Activated naive CD8-positive, alpha-beta T cell (primary cell): ENCODE measurements around the gene SPATA22.
"Not testable (repeated sequence)": the region's sequence is repeated elsewhere in the genome, so short reads cannot be mapped to it uniquely, and the experiment has no call there.

Source experiments
- H3K27ac Mint-ChIP-seq: one replicate; pipeline ENCODE4 v1.8.0; 2021; ENCODE audit warnings: mixed read lengths
- H3K27me3 Mint-ChIP-seq: one replicate; pipeline ENCODE4 v1.8.0; 2021; ENCODE audit warnings: mixed read lengths
- H3K36me3 Mint-ChIP-seq: one replicate; pipeline ENCODE4 v1.8.0; 2021; ENCODE audit warnings: mixed read lengths
- H3K4me1 Mint-ChIP-seq: one replicate; pipeline ENCODE4 v1.8.0; 2021; ENCODE audit warnings: low read depth, mixed read lengths
- H3K4me3 Mint-ChIP-seq: one replicate; pipeline ENCODE4 v1.8.0; 2021; ENCODE audit warnings: mild to moderate bottlenecking, mixed read lengths
- H3K9me3 Mint-ChIP-seq: one replicate; pipeline ENCODE4 v1.8.0; 2021; ENCODE audit warnings: low read depth, mixed read lengths

The SPATA22 gene

DNA sequence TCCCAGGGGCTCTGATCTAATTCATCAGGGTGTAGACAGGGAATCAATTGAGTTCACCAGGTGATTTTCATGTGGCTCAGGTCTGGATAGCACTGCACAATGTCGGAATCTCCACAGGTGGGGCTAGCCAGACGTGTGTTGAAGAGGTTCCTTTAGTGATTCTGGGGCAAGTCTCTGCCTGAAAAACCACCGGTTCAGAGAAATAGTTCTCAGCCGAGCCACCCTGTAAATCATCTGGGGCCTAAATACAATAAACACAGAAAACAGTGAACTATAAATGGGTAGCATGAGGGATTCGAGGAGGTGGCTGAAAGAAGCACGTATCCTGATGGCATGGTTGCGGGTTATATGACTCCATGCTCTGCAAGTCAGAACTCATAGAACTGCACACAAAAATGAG is 25.5 kb upstream of the SPATA22 start:
- no peaks in the 10 kb centered on the region for H3K4me1 Mint-ChIP-seq
- H3K4me3 Mint-ChIP-seq: no peak overlapping the region
- no peaks in the 10 kb centered on the region for H3K9me3 Mint-ChIP-seq
- no peak overlapping the region for H3K27ac Mint-ChIP-seq
- H3K27me3 Mint-ChIP-seq: no peaks in the 10 kb centered on the region
- no peaks in the 10 kb centered on the region for H3K36me3 Mint-ChIP-seq

- no peaks in the 10 kb centered on the region for H3K4me1 Mint-ChIP-seq
- H3K4me3 Mint-ChIP-seq: no peak overlapping the region
- no peaks in the 10 kb centered on the region for H3K9me3 Mint-ChIP-seq
- no peak overlapping the region for H3K27ac Mint-ChIP-seq
- no peaks in the 10 kb centered on the region for H3K36me3 Mint-ChIP-seq
- peaks cover 14% of the 10 kb centered on the region for H3K27me3 Mint-ChIP-seq
Measured at GRCh38 chr17:3485481-3486068, 14.0 kb upstream of the SPATA22 start.

DNA sequence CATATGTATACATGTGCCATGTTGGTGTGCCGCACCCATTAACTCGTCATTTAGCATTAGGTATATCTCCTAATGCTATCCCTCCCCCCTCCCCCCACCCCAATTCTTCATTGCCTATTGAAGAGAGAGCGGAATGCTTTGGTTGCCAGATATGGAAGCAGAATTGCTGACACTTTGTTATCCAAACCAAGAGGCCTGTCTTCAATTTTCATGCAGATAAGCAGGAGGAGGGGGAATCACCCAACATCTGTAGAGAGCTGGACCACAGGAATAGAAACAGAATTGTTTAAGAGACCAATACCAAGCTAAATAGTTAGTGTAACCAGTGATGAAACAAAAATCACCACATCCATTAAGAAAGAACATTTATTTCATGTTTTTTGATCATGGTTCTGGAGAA is 11.2 kb upstream of the SPATA22 start:
- H3K9me3 Mint-ChIP-seq: no peaks in the 10 kb centered on the region
- no peaks in the 10 kb centered on the region for H3K36me3 Mint-ChIP-seq
- peaks cover 11% of the 10 kb centered on the region for H3K27me3 Mint-ChIP-seq
- no peak overlapping the region for H3K4me3 Mint-ChIP-seq
- no peak overlapping the region for H3K27ac Mint-ChIP-seq
- H3K4me1 Mint-ChIP-seq: no peaks in the 10 kb centered on the region

DNA sequence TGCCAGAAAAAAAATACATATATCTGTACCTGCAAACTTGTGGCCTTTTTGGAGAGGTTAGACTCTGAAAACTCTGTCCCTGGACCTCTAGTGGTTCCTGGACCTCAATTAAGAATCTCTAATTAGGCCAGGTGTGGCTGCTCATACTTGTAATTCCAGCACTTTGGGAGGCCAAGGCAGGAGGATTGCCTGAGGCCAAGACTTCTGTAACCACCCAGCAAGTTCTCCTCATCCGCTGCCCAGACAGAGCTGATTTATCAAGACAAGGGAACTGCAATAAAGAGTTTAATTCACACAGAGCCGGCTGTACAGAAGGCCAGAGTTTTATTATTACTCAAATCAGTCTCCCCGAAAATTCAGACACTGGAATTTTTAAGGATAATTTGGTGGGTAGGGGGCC is 8.4 kb upstream of the SPATA22 start:
- Mint-ChIP-seq H3K36me3 (no peaks in the 10 kb centered on the region), H3K4me1 (peaks cover 3% of the 10 kb centered on the region), H3K27me3 (peaks cover 6% of the 10 kb centered on the region), H3K9me3 (no peaks in the 10 kb centered on the region), H3K27ac (no peak overlapping the region), H3K4me3 (no peak overlapping the region)

DNA sequence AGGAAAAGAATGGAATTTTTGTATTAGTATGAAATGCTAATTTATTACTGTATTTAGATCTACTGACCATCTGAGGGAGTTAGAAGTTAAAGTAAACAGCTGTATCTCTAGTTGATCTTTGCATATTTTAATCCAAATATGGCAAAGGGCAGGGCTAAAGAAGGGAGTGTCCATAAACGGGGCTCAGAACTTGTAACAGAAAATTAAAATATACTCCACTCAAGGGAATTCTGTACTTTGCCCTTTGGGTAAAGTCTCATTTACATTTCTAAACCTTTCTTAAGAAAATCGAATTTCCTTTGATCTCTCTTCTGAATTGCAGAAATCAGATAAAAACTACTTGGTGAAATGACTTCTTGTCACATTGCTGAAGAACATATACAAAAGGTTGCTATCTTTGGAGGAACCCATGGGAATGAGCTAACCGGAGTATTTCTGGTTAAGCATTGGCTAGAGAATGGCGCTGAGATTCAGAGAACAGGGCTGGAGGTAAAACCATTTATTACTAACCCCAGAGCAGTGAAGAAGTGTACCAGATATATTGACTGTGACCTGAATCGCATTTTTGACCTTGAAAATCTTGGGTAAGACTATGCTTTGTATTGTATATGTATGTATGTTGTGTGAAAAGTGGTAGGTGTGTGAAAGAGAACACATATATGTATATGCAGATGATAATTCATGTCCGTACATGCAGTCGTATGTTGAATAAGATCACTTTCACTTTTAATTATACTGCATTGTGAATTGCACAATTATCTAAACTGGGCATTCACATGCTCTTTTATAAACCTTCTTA is 4.4 kb upstream of the SPATA22 start, which contains the start of gene ASPA:
ASPA (plus strand) TSS at position 186 of the 799 bp plus-strand sequence; CDS start at position 349, 163 bp downstream.
- peak within 1 kb of the TSS; percentile 69 for H3K4me3 Mint-ChIP-seq

DNA sequence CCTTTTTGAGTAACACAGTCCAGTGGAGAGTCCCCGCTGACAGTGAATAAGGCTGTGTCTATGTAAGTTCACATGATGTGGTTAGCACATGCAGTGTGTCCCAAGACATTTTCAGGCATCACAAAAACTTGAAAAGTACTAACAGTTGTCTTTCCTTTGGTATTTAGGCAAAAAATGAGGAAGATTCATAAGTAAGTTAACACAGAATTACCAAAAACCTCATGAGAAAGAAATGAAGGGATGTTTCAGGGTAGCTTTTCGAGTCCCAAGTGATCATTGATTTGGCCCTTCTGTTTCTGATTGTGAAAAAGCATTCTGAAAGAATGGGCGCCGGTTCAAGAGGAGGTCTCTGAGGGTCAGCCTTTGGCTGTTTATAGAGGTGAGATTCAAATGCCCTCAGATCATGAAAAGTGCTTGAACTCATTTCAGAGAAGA is 3.6 kb upstream of the SPATA22 start:
- H3K4me1 Mint-ChIP-seq: peaks cover 3% of the 10 kb centered on the region
- no peak overlapping the region for H3K4me3 Mint-ChIP-seq
- H3K27ac Mint-ChIP-seq: no peak overlapping the region
- no peaks in the 10 kb centered on the region for H3K9me3 Mint-ChIP-seq
- H3K36me3 Mint-ChIP-seq: no peaks in the 10 kb centered on the region
- peaks cover 4% of the 10 kb centered on the region for H3K27me3 Mint-ChIP-seq

More for the DNA sequence above, 4.4 kb upstream of the SPATA22 start, which contains the start of gene ASPA:
- Mint-ChIP-seq H3K36me3 (no peaks in the 10 kb centered on the region), H3K27ac (no peak within 1 kb of the TSS), H3K4me1 (peaks cover 3% of the 10 kb centered on the region), H3K27me3 (peaks cover 5% of the 10 kb centered on the region), H3K9me3 (no peaks in the 10 kb centered on the region)

- peaks cover 4% of the 10 kb centered on the region for H3K27me3 Mint-ChIP-seq
- H3K4me1 Mint-ChIP-seq: peaks cover 3% of the 10 kb centered on the region
- no peaks in the 10 kb centered on the region for H3K9me3 Mint-ChIP-seq
- H3K27ac Mint-ChIP-seq: no peak overlapping the region
- no peaks in the 10 kb centered on the region for H3K36me3 Mint-ChIP-seq
- H3K4me3 Mint-ChIP-seq: no peak overlapping the region
Measured at GRCh38 chr17:3474212-3474611, 2.6 kb upstream of the SPATA22 start.

- H3K4me1 Mint-ChIP-seq: peaks cover 3% of the 10 kb centered on the region
Measured at GRCh38 chr17:3472137-3472536, 518 bp upstream of the SPATA22 start.

GRCh38 chr17:3469529-3469928 is 2.1 kb downstream of the SPATA22 start:
- no peaks in the 10 kb centered on the region for H3K4me1 Mint-ChIP-seq
- no peak overlapping the region for H3K27ac Mint-ChIP-seq
- H3K27me3 Mint-ChIP-seq: peaks cover 3% of the 10 kb centered on the region
- no peaks in the 10 kb centered on the region for H3K36me3 Mint-ChIP-seq
- no peaks in the 10 kb centered on the region for H3K9me3 Mint-ChIP-seq
- H3K4me3 Mint-ChIP-seq: no peak overlapping the region

More at GRCh38 chr17:3472137-3472536, 518 bp upstream of the SPATA22 start:
- Mint-ChIP-seq H3K9me3 (no peaks in the 10 kb centered on the region), H3K27ac (no peak overlapping the region), H3K36me3 (no peaks in the 10 kb centered on the region), H3K4me3 (no peak overlapping the region), H3K27me3 (peaks cover 3% of the 10 kb centered on the region)

DNA sequence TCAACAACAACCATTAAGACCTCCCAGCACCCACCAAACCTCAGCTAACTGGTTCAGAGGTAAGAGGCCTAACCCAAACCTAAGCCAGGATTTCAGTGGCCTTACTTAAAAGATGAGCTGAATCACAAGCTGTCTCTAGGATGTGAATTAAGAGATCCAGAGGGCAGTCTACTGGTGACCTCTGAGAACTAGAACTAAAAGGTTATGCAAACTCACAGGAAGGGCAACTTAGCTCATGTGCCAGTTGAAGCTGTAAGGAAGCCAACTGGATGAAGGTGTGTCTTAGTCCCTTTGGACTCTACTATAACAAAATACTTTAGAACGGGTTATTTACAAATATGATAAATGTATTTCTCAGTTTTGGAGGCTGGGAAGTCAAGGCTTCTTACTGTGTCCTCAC is 5.3 kb downstream of the SPATA22 start:
- H3K4me1 Mint-ChIP-seq, H3K9me3 Mint-ChIP-seq, H3K36me3 Mint-ChIP-seq, H3K4me3 Mint-ChIP-seq, H3K27me3 Mint-ChIP-seq, H3K27ac Mint-ChIP-seq: not testable (repeated sequence)

DNA sequence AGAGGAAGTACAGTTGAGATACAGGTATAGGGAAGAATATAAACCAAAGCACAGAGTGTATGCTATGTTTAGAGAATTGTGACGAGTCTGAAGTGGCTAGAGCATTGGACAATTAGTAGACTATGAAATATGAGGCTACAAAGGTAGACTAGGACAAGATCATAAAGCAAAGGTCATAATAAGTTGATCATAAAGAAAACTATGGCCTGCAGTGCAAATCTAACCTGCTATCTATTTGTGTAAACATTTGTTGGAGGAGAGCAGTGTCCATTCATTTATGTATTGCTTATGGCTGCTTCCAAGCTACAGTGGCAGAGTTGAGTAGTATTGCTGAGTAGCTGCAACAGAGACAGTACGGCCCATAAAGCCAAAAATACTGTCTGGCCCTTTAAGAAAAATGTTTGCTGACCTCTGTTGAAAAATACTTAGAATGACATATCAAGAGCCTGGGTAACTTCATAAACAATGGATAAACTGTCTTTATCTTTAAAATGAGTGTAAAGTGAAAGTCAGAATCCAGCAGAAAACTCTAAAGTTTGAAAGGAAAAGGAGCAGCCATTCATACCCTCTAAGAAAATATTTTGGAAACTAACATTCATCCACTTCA is 23.5 kb downstream of the SPATA22 start:
- no peak overlapping the region for H3K27ac Mint-ChIP-seq
- no peaks in the 10 kb centered on the region for H3K9me3 Mint-ChIP-seq
- no peak overlapping the region for H3K4me3 Mint-ChIP-seq
- H3K4me1 Mint-ChIP-seq: no peaks in the 10 kb centered on the region
- peaks cover 5% of the 10 kb centered on the region for H3K27me3 Mint-ChIP-seq
- H3K36me3 Mint-ChIP-seq: no peaks in the 10 kb centered on the region

- H3K27me3 Mint-ChIP-seq: peaks cover 6% of the 10 kb centered on the region
- H3K4me3 Mint-ChIP-seq: no peak overlapping the region
- no peaks in the 10 kb centered on the region for H3K4me1 Mint-ChIP-seq
- no peak overlapping the region for H3K27ac Mint-ChIP-seq
- H3K9me3 Mint-ChIP-seq: no peaks in the 10 kb centered on the region
- no peaks in the 10 kb centered on the region for H3K36me3 Mint-ChIP-seq
Measured at GRCh38 chr17:3447625-3448024, 24.0 kb downstream of the SPATA22 start.

DNA sequence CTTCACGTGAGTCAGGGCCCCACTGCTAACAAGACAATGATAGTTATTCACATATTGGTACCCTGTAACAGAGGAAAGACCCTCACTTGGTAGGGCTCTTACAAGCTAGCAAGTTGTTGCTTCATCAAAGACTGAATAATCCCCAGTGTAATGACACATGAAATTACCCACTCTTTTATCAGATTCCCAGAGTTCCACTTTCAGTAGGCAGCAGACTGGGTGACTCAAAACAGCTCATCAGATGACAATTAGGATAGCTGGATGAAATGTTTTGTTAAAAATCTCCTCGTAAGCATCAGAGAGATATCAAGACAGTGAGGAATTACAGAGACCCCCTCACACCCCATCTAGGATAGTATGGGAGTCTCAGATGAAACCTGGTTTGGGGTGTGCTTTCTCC is 31.2 kb downstream of the SPATA22 start:
- Mint-ChIP-seq H3K9me3 (no peaks in the 10 kb centered on the region), H3K27ac (no peak overlapping the region), H3K4me1 (no peaks in the 10 kb centered on the region), H3K36me3 (no peaks in the 10 kb centered on the region), H3K4me3 (no peak overlapping the region), H3K27me3 (peaks cover 27% of the 10 kb centered on the region)

GRCh38 chr17:3438368-3438767 is 33.3 kb downstream of the SPATA22 start:
- H3K27me3 Mint-ChIP-seq: peaks cover 26% of the 10 kb centered on the region
- H3K4me1 Mint-ChIP-seq: no peaks in the 10 kb centered on the region
- H3K4me3 Mint-ChIP-seq: no peak overlapping the region
- no peaks in the 10 kb centered on the region for H3K9me3 Mint-ChIP-seq
- H3K36me3 Mint-ChIP-seq: no peaks in the 10 kb centered on the region
- H3K27ac Mint-ChIP-seq: no peak overlapping the region

- H3K9me3 Mint-ChIP-seq: peaks cover 7% of the 10 kb centered on the region
- peak within 1 kb of the TSS; percentile 24 for H3K27ac Mint-ChIP-seq
- H3K4me1 Mint-ChIP-seq: no peaks in the 10 kb centered on the region
- no peaks in the 10 kb centered on the region for H3K36me3 Mint-ChIP-seq
- peaks cover 19% of the 10 kb centered on the region for H3K27me3 Mint-ChIP-seq
- no peak within 1 kb of the TSS for H3K4me3 Mint-ChIP-seq
Measured at GRCh38 chr17:3433741-3434140, 37.9 kb downstream of the SPATA22 start, which contains the start of gene OR1E2. Gene OR1E2, minus strand, starts transcription at chr17:3433841. Its CDS starts 0 bp downstream, at chr17:3433841.
